ENCODE data around the gene DPEP3.

- no peak for TF ChIP-seq CTCF (conservative IDR thresholded peaks at IDR 0.05 in 1 of 2, IDR thresholded peaks at IDR 0.05 in 1 of 2; ENCODE audit: extremely low read depth in 1 of 2, insufficient read depth in 1 of 2, low read depth in 1 of 2, low read length in 2 of 2)
- TF ChIP-seq EZH2 (IDR thresholded peaks at IDR 0.05; ENCODE audit: borderline replicate concordance, low read length): no peak
Measured at GRCh38 chr16:67941469-67942199, 38.7 kb downstream of the DPEP3 start.

All from mammary epithelial cell (primary cell).